Coronary artery (tissue), 2 donors: ENCODE data around the gene FPGS.

Experiments used
- DNase-seq: peaks from one replicate; pipeline ENCODE4 v3.0.0-alpha.2; 2017; ENCODE audit warnings: low spot score
- H3K27ac ChIP-seq, 2 donors: fragments of 200-600 bp; sonication (generic); one replicate each; pipeline ENCODE4 v1.5.1; 2016 to 2019
- H3K4me3 ChIP-seq: fragments of 200-600 bp; sonication (generic); 2 replicates; pipeline ENCODE4 v1.5.1; 2016; ENCODE audit warnings: mild to moderate bottlenecking, moderate library complexity
- TF ChIP-seq, protein P1 (sequence below): fragments of 200-600 bp; sonication (generic); IDR thresholded peaks from one replicate; pipeline ENCODE4 v1.5.1; 2019; ENCODE audit warnings: antibody characterized with exemption

The FPGS gene

DNA sequence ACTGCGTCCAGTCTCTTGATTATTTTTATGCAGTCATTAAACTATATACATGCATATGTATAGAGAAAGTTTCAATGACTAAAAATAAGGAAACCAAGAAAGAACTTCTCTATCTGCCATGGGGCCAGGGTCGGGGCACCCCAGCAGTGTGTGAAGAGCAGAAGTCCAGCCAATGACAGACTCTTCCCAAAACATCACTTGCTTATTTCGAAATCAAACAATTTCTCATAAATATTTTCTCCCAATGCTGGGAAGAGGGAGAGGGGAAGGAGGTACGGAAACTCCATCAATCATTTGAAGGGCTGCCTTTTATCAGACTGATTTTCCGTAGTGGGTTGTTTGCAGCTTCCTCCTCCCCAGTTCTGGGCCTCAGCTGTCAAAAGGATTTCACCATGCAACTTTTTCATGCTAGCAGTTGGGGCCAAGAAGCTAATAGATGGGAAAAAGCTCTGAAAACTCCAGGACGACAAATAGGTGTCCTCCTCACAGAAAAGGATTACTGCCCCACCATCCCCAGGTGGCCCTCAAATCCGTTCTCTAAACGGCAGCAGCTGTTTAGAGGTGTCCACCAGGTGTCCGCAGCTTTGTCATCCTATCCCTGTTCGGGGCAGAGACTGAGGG is 617 bp upstream of the FPGS start:
- peak overlapping the region; percentile 93 for H3K4me3 ChIP-seq
- peak overlapping the region; percentile 84 to 97 for H3K27ac ChIP-seq
- DNase-seq = no peak
- TF ChIP-seq, protein P1, sequence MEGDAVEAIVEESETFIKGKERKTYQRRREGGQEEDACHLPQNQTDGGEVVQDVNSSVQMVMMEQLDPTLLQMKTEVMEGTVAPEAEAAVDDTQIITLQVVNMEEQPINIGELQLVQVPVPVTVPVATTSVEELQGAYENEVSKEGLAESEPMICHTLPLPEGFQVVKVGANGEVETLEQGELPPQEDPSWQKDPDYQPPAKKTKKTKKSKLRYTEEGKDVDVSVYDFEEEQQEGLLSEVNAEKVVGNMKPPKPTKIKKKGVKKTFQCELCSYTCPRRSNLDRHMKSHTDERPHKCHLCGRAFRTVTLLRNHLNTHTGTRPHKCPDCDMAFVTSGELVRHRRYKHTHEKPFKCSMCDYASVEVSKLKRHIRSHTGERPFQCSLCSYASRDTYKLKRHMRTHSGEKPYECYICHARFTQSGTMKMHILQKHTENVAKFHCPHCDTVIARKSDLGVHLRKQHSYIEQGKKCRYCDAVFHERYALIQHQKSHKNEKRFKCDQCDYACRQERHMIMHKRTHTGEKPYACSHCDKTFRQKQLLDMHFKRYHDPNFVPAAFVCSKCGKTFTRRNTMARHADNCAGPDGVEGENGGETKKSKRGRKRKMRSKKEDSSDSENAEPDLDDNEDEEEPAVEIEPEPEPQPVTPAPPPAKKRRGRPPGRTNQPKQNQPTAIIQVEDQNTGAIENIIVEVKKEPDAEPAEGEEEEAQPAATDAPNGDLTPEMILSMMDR = no peak

DNA sequence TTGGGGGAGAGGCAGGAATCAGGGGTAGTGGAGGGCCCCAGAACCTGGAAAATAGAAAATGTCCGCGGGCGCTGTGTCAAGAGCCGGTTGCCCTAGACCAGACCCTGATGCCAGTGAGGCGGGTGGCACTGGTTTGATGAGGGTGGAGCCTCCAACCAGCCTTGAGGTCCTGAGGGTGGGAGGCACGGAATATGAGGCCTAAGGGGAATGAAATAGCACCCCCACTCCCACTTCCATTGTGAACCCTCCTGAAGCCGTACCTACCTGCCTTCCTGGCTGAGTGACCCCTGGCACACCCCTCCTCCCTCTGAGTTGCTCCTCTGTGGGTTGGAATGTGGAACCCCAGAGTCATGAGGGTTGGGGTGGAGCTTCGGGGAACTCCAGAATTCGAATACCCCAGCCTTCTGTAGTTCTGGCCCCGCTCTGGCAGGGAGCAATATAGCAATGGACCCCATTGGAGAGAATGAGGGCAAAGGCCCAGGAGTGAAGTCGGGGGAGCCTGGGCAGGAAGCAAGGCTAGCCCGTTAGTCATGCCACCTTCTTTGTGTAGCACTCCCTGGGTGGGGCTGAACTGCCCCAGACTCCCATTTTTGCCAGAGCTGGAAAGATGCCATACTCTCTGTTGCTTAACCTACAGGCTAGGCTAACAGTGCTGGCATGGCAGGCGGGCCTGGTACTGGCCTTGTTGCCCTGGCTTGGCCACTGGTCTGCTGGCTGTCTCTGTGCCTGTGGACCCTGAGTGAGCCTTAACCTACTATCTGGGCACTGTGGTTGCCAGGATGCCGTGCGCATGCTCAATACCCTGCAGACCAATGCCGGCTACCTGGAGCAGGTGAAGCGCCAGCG is 1.0 kb downstream of the FPGS start:
- H3K27ac ChIP-seq = peak overlapping the region; percentile 84 to 97
- TF ChIP-seq, protein P1 = no peak
- peak overlapping the region; percentile 93 for H3K4me3 ChIP-seq
- no peak for DNase-seq

DNA sequence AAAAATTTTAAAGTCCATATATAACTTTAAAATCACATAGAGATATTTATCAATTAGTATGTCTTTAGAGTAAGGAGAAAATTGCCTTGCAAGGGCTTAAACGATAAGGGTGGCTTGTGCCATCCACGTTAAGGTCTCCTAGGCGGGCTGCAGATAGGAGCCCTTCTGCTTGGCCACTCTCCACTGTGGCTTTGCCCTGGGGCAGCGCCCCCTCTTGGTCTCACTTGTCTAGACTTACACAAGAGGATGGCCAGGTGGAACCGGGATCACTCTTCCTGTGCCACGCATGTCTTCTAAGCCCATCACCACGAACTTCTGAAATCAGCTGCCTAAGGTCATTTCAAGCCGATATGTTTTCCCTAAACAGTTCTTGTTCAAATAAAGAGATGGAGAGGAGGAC is 2.9 kb downstream of the FPGS start:
- TF ChIP-seq, protein P1 = no peak
- Histone ChIP-seq H3K27ac (no peak overlapping the region), H3K4me3 (no peak overlapping the region)
- DNase-seq = no peak

DNA sequence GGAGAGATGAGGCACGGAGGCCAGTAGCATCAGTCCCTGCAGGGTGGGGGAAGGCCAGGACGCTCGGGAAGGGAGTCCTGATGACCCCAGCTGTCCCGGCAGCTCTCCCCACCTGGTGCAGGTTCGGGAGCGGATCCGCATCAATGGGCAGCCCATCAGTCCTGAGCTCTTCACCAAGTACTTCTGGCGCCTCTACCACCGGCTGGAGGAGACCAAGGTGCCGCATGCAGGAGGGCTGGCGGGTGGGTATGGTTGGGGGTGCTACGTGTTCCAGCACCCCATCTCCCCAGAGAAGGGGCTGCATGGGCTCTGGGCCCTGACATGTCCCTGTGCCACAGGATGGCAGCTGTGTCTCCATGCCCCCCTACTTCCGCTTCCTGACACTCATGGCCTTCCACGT is 4.2 kb downstream of the FPGS start:
- DNase-seq = no peak
- Histone ChIP-seq H3K27ac (no peak overlapping the region), H3K4me3 (no peak overlapping the region)
- TF ChIP-seq, protein P1 = no peak

DNA sequence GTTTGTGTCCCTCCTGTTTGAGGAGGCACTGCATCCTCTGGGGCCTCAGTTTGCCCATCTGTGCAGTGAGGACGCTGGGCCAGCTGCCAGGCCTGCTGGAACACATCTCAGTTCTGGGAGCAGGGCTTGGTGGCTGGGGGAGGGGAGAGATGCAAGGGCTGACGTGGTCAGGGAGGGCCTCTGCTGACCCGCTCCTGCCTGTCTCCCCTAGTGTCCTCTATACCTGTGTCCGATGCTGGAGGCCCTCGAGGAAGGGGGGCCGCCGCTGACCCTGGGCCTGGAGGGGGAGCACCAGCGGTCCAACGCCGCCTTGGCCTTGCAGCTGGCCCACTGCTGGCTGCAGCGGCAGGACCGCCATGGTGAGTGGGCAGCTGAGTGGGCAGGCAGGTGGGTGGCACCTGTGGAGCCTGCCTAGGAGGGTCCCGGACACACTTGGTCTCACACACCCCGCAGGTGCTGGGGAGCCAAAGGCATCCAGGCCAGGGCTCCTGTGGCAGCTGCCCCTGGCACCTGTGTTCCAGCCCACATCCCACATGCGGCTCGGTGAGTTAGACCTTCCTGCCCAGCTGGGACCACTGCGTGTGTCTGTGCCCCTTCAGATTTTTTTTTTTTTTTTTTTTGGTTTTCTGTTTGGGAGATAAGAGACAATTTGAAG is 5.8 kb downstream of the FPGS start:
- Histone ChIP-seq H3K4me3 (no peak overlapping the region), H3K27ac (no peak overlapping the region)
- TF ChIP-seq, protein P1 = no peak
- no peak for DNase-seq

DNA sequence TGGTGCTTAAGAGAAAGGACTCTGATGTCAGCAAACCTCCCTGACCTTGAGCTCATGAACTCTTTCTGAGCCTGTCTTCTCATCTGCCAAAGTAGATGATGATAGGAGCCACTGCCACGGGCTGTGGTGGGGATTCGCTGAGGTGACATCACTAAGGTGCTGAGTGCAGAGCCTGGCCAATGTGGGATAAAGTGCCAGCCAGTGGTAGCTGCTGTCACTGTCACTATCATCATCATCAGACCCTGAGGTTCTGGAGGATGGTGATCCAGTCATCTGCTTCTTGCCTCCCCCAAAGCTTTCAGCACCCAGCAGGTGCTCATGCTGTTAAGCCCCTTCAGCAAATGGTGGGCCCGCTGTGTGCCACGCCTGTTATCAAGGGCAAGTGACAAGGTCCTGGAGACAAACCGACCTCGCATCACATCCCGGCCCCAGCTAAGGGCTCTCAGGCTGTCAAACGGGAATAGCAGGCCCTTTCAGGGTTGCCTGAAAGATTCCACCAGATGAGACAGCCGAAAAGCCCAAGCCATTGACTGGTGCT is 6.4 kb downstream of the FPGS start:
- TF ChIP-seq, protein P1 = no peak
- no peak overlapping the region for H3K4me3 ChIP-seq

More for the DNA sequence above, 6.4 kb downstream of the FPGS start:
- peak overlapping the region in 1 of 2 donors; percentile 78 for H3K27ac ChIP-seq
- no peak for DNase-seq
